SU-DHL-6 (cell line): ENCODE data around the gene PGRMC2.
"Not testable (repeated sequence)": the region's sequence is repeated elsewhere in the genome, so short reads cannot be mapped to it uniquely, and the experiment has no call there.

Source experiments
- H2AFZ ChIP-seq: fragments of 200-600 bp; sonication (generic); 2 replicates; pipeline ENCODE4 v1.6.1; 2014; ENCODE audit warnings: low read depth, mild to moderate bottlenecking, moderate library complexity, mixed read lengths, antibody characterized with exemption, low read length; ENCODE audit not compliant: severe bottlenecking
- H3F3A ChIP-seq: fragments of 200-600 bp; shearing (Covaris generic); 2 replicates; pipeline ENCODE4 v1.6.0; 2016; ENCODE audit warnings: antibody characterized with exemption, mild to moderate bottlenecking; ENCODE audit not compliant: insufficient read depth
- H3K27ac ChIP-seq: fragments of 200-600 bp; sonication (generic); 2 replicates; pipeline ENCODE4 v1.5.1; 2016; ENCODE audit warnings: low read depth, mild to moderate bottlenecking, low read length, moderate library complexity, mixed read lengths
- H3K27me3 ChIP-seq: fragments of 200-600 bp; sonication (generic), shearing (Covaris generic); 2 replicates; pipeline ENCODE4 v1.6.0; 2014; ENCODE audit warnings: mild to moderate bottlenecking, low read length
- H3K36me3 ChIP-seq: fragments of 200-600 bp; sonication (generic); 2 replicates; pipeline ENCODE4 v1.6.1; 2014; ENCODE audit warnings: mild to moderate bottlenecking, low read length, mixed read lengths
- H3K4me2 ChIP-seq: fragments of 300-600, 200-600 bp; shearing (Covaris generic), sonication (generic); 2 replicates; pipeline ENCODE4 v1.6.0; 2014; ENCODE audit warnings: low read length, low read depth, mild to moderate bottlenecking; ENCODE audit not compliant: poor library complexity, severe bottlenecking
- H3K4me3 ChIP-seq: fragments of 200-600 bp; sonication (generic); 2 replicates; pipeline ENCODE4 v1.5.1; 2014; ENCODE audit warnings: antibody characterized with exemption, low read length, mild to moderate bottlenecking, mixed read lengths; ENCODE audit not compliant: insufficient read depth, poor library complexity, severe bottlenecking
- H3K79me2 ChIP-seq: fragments of 200-600 bp; sonication (generic); 2 replicates; pipeline ENCODE4 v1.6.1; 2014; ENCODE audit warnings: mild to moderate bottlenecking, low read length, moderate library complexity; ENCODE audit not compliant: insufficient read depth
- H3K9ac ChIP-seq: fragments of 200-600 bp; sonication (generic); 2 replicates; pipeline ENCODE4 v1.7.0; 2014; ENCODE audit warnings: mild to moderate bottlenecking, low read length
- H3K9me2 ChIP-seq: fragments of 200-600 bp; sonication (generic); replicated peaks from 2 replicates; pipeline ENCODE4 v1.6.1; 2014; ENCODE audit warnings: low read length; ENCODE audit not compliant: insufficient read depth
- H3K9me3 ChIP-seq: fragments of 200-600 bp; sonication (generic); 2 replicates; pipeline ENCODE4 v1.6.1; 2014; ENCODE audit warnings: low read length, mixed read lengths; ENCODE audit not compliant: insufficient read depth
- H4K20me1 ChIP-seq: fragments of 200-600 bp; sonication (generic); 2 replicates; pipeline ENCODE4 v1.6.1; 2014; ENCODE audit warnings: low read depth, mild to moderate bottlenecking, antibody characterized with exemption, low read length, moderate library complexity, mixed read lengths
- CTCF ChIP-seq: fragments of 200-600 bp; sonication (generic); IDR thresholded peaks from one replicate; pipeline ENCODE4 v1.5.1; 2017; ENCODE audit warnings: antibody characterized with exemption, mild to moderate bottlenecking, low read length, moderate library complexity; ENCODE audit not compliant: insufficient read depth, poor library complexity, severe bottlenecking
- EZH2phosphoT487 ChIP-seq: fragments of 200-600 bp; sonication (generic), shearing (Covaris generic); conservative IDR thresholded peaks from 2 replicates; pipeline ENCODE4 v1.6.1; 2018; ENCODE audit warnings: mild to moderate bottlenecking, antibody characterized with exemption, low read length, moderate library complexity, mixed read lengths

The PGRMC2 gene

GRCh38 chr4:128247906-128248305 is 39.7 kb downstream of the PGRMC2 start:
- Histone ChIP-seq H3K36me3 (no peaks in the 10 kb centered on the region), H3K4me3 (no peak overlapping the region), H3K9ac (no peak overlapping the region), H3K9me3 (no peaks in the 10 kb centered on the region), H3K27me3 (no peaks in the 10 kb centered on the region), H3K79me2 (no peaks in the 10 kb centered on the region), H2AFZ (no peak overlapping the region), H3K9me2 (no peaks in the 10 kb centered on the region), H3K4me2 (no peak overlapping the region), H3K27ac (no peak overlapping the region), H4K20me1 (no peaks in the 10 kb centered on the region), H3F3A (no peaks in the 10 kb centered on the region)
- no peak for TF ChIP-seq CTCF
- TF ChIP-seq EZH2phosphoT487 = no peak

GRCh38 chr4:128245391-128245790 is 42.2 kb downstream of the PGRMC2 start:
- not testable (repeated sequence) for H3K79me2 ChIP-seq, H4K20me1 ChIP-seq, H3K9me3 ChIP-seq, H3K27me3 ChIP-seq, H2AFZ ChIP-seq, H3K9me2 ChIP-seq, H3K9ac ChIP-seq, H3K27ac ChIP-seq, H3K36me3 ChIP-seq, H3K4me2 ChIP-seq, H3F3A ChIP-seq, H3K4me3 ChIP-seq

DNA sequence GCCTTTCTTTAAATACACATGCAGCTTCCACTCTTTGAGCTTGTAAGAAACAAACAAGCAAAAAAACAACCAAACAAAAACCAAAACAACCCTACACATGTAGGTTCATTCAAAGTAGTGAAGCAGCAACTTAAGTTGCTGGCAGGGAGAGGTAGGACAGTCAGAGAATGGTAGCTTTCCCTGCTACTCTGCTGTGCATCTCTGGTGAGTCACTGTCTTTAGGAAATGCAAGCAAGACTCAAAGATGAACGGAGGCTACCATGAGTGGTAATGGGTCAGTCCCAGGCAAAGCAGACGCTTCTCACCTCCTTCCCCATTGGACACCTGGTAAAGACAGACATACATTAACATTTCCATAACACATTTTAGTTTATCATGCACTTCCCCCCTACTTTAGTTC is 43.2 kb downstream of the PGRMC2 start:
- Histone ChIP-seq H3K27me3 (no peaks in the 10 kb centered on the region), H3K27ac (no peak overlapping the region), H2AFZ (no peak overlapping the region), H3K9me2 (no peaks in the 10 kb centered on the region), H3K36me3 (no peaks in the 10 kb centered on the region), H3K4me3 (no peak overlapping the region), H3K79me2 (no peaks in the 10 kb centered on the region), H3K9me3 (no peaks in the 10 kb centered on the region), H3F3A (no peaks in the 10 kb centered on the region), H3K9ac (no peak overlapping the region), H4K20me1 (no peaks in the 10 kb centered on the region), H3K4me2 (no peak overlapping the region)
- TF ChIP-seq EZH2phosphoT487 = no peak
- no peak for TF ChIP-seq CTCF

DNA sequence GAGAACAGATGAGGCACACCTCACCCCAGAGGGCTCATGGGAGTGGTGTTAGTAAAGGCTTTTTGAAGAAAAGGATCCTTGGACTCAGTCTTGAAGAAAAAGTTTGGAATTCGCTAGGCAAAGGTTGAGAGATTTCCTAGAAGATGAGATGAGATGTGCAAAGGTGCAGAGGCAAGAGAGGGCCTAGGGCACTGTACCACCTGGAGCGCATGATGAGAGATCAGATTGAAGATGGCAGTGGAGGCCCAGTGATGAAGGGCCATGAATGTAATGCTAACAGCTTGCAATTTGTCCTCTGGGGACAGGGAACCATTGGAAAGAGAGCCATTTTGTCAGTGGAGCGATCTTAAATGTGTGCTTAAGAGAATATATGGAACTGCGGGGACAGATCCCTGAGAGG is 45.0 kb downstream of the PGRMC2 start:
- H3K4me2 ChIP-seq = no peak overlapping the region
- no peak for TF ChIP-seq CTCF
- no peak for TF ChIP-seq EZH2phosphoT487
- no peak overlapping the region for H2AFZ ChIP-seq
- no peak overlapping the region for H3K27ac ChIP-seq
- H3K4me3 ChIP-seq = no peak overlapping the region
- H3K36me3 ChIP-seq = no peaks in the 10 kb centered on the region
- no peaks in the 10 kb centered on the region for H3K9me3 ChIP-seq
- H3K79me2 ChIP-seq = no peaks in the 10 kb centered on the region
- H3K27me3 ChIP-seq = no peaks in the 10 kb centered on the region
- no peaks in the 10 kb centered on the region for H4K20me1 ChIP-seq
- no peaks in the 10 kb centered on the region for H3K9me2 ChIP-seq
- no peaks in the 10 kb centered on the region for H3F3A ChIP-seq
- no peak overlapping the region for H3K9ac ChIP-seq
